Measurements from ENCODE around the gene EEFSEC. TPM values are rescaled to one million over a fixed set of nuclear protein-coding genes. Genes with fewer than 3 reads are reported as not detected.

EEFSEC gene
- total and polyA plus RNA-seq, 11 donors, result 17.5 to 48.0 (median 22.5) TPM

DNA sequence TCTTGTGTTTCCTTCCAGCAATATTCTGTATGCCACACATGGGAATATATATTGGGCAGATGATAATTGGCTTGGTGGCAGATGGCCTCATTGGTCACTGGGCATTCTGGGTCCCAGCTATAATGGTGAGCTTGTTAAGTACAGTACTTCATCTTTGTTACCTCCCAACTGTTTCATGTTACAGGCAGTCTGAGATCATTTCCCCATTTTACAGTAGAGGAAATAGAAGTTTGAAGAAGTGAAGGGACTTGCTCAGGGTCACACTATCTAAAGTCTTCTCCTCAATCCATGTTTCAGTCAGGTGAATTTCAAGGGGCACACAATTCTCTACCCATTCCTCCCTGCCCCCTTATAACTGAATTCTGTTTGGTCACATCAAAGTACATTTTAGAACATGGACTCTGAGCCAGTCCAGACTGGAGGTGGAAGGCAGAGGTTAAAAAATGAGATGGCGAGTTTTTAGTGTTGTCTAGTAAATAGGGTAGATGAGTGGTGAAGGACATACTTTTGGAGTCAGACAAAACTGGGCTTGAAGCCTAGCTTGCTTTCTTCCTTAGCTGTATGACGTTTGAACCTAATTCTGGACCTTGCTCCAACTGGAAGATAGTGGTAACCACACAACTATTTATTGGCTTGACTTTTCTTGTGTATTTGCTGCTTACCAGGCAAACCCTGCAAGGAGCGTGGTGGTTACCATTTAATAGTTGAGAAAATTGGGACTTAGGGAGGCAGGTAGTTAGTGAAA lies 2.5 kb downstream of the EEFSEC start:
- no peak for DNase-seq
- intact Hi-C loops (cut with DNase I), result no loop called here
- H3K27me3 ChIP-seq, result no peaks in the 10 kb centered on the region
- peaks cover 0 to 35% (median 21%) of the 10 kb centered on the region in 12 donors for H3K4me1 ChIP-seq
- peaks cover 0 to 10% (median 0%) of the 10 kb centered on the region in 12 donors for H3K9me3 ChIP-seq
- WGBS, 4 donors, result 47 to 62% (median 55%) methylated on average over 3 of the region's 3 CpGs
- peaks cover 0 to 19% (median 6%) of the 10 kb centered on the region in 9 donors for H3K36me3 ChIP-seq
- TF ChIP-seq, protein P1, sequence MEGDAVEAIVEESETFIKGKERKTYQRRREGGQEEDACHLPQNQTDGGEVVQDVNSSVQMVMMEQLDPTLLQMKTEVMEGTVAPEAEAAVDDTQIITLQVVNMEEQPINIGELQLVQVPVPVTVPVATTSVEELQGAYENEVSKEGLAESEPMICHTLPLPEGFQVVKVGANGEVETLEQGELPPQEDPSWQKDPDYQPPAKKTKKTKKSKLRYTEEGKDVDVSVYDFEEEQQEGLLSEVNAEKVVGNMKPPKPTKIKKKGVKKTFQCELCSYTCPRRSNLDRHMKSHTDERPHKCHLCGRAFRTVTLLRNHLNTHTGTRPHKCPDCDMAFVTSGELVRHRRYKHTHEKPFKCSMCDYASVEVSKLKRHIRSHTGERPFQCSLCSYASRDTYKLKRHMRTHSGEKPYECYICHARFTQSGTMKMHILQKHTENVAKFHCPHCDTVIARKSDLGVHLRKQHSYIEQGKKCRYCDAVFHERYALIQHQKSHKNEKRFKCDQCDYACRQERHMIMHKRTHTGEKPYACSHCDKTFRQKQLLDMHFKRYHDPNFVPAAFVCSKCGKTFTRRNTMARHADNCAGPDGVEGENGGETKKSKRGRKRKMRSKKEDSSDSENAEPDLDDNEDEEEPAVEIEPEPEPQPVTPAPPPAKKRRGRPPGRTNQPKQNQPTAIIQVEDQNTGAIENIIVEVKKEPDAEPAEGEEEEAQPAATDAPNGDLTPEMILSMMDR (IDR thresholded peaks at IDR 0.05), result no peak
- no peak for TF ChIP-seq POLR2A (IDR thresholded peaks at IDR 0.05)
- no peak overlapping the region for H3K4me3 ChIP-seq
- ATAC-seq, result peak; percentile 68 to 80 (median 74)
- H3K27ac ChIP-seq, result peak overlapping the region in 11 of 12 donors; percentile 9 to 97 (median 66)

DNA sequence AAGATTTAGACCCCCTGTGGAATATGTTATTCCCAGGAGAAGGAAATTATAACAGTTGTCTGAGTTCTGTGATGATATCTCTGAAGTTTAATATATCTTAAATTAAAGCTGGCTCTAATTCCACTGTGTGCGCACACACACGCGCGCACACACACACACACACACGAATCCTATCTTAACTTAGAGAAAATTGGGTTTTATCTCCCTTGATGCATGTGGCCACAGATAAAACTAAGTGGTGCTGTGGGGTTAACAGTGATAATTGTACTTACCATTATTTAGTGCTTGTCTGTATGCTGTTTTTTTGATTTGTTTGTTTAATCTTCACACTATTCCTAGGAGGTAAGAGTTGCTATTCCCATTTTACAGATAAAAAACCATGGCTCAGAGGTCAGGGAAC lies 7.4 kb downstream of the EEFSEC start:
- ATAC-seq, result no peak

DNA sequence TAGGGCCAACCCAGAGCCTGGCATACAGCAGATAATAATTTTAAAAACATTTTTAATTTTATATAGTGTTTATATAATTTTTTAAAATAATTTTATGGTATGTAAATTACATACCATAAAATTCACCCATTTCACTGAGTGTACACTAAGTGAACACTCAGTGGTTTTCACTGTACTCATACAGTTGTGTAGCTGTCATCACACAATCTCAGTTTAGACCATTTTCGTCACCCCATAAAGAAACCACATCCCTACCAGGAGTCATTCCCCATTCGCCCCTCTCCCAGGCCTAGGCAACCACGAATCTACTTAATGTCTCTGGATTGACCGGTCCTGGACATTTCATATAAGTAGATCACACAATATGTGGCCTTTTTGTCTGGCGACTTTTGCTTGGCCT lies 10.2 kb downstream of the EEFSEC start:
- 72 to 97% (median 95%) methylated on average over 5 of the region's 5 CpGs for WGBS, 4 donors
- Histone ChIP-seq H3K27me3 (no peaks in the 10 kb centered on the region), H3K9me3 (no peaks in the 10 kb centered on the region), H3K4me3 (no peak overlapping the region), H3K27ac (no peak overlapping the region), H3K4me1 (peaks cover 0 to 34% (median 10%) of the 10 kb centered on the region in 12 donors), H3K36me3 (peaks cover 0 to 7% (median 0%) of the 10 kb centered on the region in 9 donors)
- TF ChIP-seq, protein P1 (IDR thresholded peaks at IDR 0.05), result no peak
- TF ChIP-seq POLR2A (IDR thresholded peaks at IDR 0.05), result no peak
- intact Hi-C loops (cut with DNase I), result loop anchor here in 2 of 10 donors (10.0 kb wide), 1 partner anchor 441 kb away; no protein-coding TSS in a partner anchor
- ATAC-seq, result no peak
- no peak for DNase-seq

More for the DNA sequence above, 7.4 kb downstream of the EEFSEC start:
- TF ChIP-seq POLR2A (IDR thresholded peaks at IDR 0.05), result no peak
- TF ChIP-seq, protein P1 (IDR thresholded peaks at IDR 0.05), result no peak
- Histone ChIP-seq H3K36me3 (peaks cover 0 to 21% (median 6%) of the 10 kb centered on the region in 9 donors), H3K27me3 (no peaks in the 10 kb centered on the region), H3K9me3 (peaks cover 0 to 10% (median 0%) of the 10 kb centered on the region in 12 donors), H3K4me1 (peaks cover 0 to 26% (median 7%) of the 10 kb centered on the region in 12 donors), H3K4me3 (no peak overlapping the region), H3K27ac (peak overlapping the region in 1 of 12 donors; percentile 10)
- no peak for DNase-seq
- intact Hi-C loops (cut with DNase I), result loop anchor here in 2 of 10 donors (10.0 kb wide), 1 partner anchor 444 kb away; no protein-coding TSS in a partner anchor
- WGBS, 4 donors, result 85 to 90% (median 90%) methylated on average over 5 of the region's 5 CpGs

DNA sequence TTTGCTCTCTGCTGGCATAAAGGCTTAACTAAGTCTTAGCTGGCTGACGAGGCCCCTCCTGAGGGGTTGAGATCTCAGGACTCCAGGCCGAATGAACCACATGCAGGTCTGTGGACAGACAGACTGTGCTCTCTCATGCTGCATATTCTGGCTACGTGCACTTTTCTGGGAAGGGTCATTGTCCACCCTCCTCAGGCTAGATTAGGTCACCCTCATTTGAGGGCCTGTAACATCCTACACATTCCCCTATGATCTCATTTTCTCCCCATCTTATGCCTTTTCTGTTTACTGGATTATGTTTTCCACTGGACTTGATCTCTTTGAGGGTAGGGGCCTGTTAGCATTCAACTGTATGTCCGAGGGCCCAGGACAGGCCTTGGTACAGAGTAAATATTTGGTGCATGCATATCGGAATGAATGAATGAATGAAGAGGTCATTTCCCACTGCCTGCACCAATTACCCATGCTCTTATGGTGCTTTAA lies 13.7 kb downstream of the EEFSEC start:
- H3K27me3 ChIP-seq, result no peaks in the 10 kb centered on the region
- peaks cover 0 to 4% (median 0%) of the 10 kb centered on the region in 9 donors for H3K36me3 ChIP-seq
- DNase-seq (no peak), ATAC-seq (no peak)
- intact Hi-C loops (cut with DNase I), result loop anchor here in 5 of 10 donors (5.0 to 10.0 kb wide), 4 partner anchors 155 to 440 kb away; no protein-coding TSS in a partner anchor
- no peak overlapping the region for H3K4me3 ChIP-seq
- TF ChIP-seq, protein P1 (IDR thresholded peaks at IDR 0.05), result no peak
- no peak overlapping the region for H3K27ac ChIP-seq
- H3K4me1 ChIP-seq, result peaks cover 0 to 45% (median 13%) of the 10 kb centered on the region in 12 donors
- WGBS, 4 donors, result 90 to 96% (median 96%) methylated on average over 5 of the region's 5 CpGs
- H3K9me3 ChIP-seq, result no peaks in the 10 kb centered on the region
